GM13976 (cell line): ENCODE results near the gene TRIP13.

Source experiments
- DNase-seq: peaks from one replicate; pipeline ENCODE4 v3.0.0; 2012; ENCODE audit warnings: low spot score
- in situ Hi-C: fragments of 300-500 bp; cut with MboI; formaldehyde crosslinking; loops from one replicate; pipeline ENCODE4 v1.12.0; 2022; ENCODE audit warnings: low sequenced_read_pairs, mixed read lengths, inconsistent platforms; ENCODE audit not compliant: unreplicated experiment
- TF ChIP-seq, protein P1 (sequence below): IDR thresholded peaks from 2 replicates; pipeline ENCODE4 v1.5.1; 2012; ENCODE audit warnings: borderline replicate concordance, mild to moderate bottlenecking; ENCODE audit not compliant: insufficient read depth; ENCODE audit errors: extremely low read depth, missing control alignments, control extremely low read depth

Gene TRIP13

GRCh38 chr5:859798-860296 lies 32.8 kb upstream of the TRIP13 start:
- in situ Hi-C loops: no loop called here
- TF ChIP-seq, protein P1, sequence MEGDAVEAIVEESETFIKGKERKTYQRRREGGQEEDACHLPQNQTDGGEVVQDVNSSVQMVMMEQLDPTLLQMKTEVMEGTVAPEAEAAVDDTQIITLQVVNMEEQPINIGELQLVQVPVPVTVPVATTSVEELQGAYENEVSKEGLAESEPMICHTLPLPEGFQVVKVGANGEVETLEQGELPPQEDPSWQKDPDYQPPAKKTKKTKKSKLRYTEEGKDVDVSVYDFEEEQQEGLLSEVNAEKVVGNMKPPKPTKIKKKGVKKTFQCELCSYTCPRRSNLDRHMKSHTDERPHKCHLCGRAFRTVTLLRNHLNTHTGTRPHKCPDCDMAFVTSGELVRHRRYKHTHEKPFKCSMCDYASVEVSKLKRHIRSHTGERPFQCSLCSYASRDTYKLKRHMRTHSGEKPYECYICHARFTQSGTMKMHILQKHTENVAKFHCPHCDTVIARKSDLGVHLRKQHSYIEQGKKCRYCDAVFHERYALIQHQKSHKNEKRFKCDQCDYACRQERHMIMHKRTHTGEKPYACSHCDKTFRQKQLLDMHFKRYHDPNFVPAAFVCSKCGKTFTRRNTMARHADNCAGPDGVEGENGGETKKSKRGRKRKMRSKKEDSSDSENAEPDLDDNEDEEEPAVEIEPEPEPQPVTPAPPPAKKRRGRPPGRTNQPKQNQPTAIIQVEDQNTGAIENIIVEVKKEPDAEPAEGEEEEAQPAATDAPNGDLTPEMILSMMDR: no peak
- no peak for DNase-seq

DNA sequence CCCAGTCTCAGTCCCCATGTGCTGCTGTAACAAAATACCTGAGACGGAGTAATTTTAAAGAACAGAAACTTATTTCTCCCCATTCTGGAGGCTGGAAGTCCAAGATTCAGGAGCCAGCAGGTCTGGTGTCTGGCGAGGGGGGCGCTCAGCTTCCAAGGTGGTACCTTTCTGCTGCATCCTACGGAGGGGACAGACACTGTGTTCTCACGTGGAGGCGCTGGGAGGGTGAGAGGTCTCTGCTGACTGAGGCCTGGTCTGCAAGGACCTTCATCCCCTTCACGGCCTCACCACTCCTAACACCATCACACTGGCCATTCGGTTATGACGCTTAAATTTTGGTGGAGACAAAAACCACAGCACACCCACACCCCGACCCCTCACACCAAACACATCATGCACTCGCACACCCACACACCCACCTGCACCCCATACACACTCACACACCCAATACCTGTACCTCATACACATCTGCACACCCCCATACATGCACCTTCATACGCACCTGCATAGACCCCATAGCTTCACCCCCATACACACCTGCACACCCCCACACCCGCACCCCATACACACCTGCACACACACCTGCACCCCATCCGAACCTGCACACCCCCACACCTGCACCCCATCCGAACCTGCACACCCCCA lies 32.1 kb upstream of the TRIP13 start:
- TF ChIP-seq, protein P1: no peak
- in situ Hi-C loops: no loop called here
- no peak for DNase-seq

GRCh38 chr5:861442-862366 lies 31.0 kb upstream of the TRIP13 start:
- in situ Hi-C loops: no loop called here
- DNase-seq: no peak
- TF ChIP-seq, protein P1: no peak

DNA sequence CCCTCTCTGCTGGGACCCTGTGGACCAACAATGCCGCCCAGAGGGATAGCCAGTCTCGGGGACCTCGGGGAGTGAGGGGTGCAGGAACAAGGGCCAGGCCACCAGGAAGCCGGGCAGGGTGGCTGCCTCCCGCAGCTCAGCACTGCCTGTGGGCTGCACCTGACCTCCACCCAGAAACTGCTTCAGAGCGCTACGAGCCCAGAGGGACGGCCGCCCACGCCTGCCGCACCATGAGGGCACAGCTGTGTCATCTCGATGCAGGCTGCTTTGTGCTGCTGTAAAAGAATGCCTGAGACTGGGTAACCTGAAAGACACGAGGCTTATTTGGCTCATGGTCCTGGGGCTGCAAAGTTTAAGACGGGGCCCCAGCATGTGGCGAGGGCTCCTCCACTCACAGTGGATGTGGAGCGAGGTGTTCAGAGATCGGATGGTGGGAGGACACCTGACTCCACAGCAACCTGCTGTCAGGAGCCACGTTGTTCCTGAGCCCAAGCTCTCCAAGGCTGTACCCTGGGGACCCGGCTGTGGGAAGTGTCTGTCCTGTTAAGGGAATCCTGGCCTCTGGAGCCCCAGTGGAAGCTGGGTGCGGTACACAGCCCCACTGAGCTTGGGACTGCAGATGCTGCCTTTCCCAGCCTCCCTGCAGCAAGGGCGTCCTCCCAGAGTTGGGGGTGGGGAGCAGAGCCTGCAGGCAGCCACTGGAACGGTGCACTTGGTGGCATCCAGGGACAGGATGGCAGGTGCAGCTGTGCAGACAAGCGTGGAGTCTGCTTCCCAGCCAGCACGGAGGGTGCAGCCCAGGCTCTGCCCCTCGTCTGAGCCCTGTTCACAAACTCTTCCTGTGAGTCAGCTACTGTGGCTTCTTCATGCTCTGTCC lies 30.1 kb upstream of the TRIP13 start:
- in situ Hi-C loops: no loop called here
- TF ChIP-seq, protein P1: no peak
- no peak for DNase-seq

- DNase-seq: no peak
- in situ Hi-C loops: no loop called here
- TF ChIP-seq, protein P1: no peak
These were observed 29.4 kb upstream of the TRIP13 start for GRCh38 chr5:863244-863805.
